HepG2 (cell line): ENCODE measurements around the gene MPP3. TPM values are rescaled to one million over a fixed set of nuclear protein-coding genes. Genes with fewer than 3 reads are reported as not detected.
A peak's percentile ranks its signal among the peaks of the same experiment; 100 is the strongest.

Experiments used
- ATAD3A ChIP-seq: sonication (generic); formaldehyde crosslinking; IDR thresholded peaks from 2 replicates; pipeline ENCODE4 v1.4.0; 2020; ENCODE audit warnings: missing genetic modification reagents
- ELF3 ChIP-seq: IDR thresholded peaks from 2 replicates; pipeline ENCODE4 v1.6.1; 2016; ENCODE audit warnings: missing genetic modification reagents, missing compliant biosample characterization
- GATA4 ChIP-seq: sonication (generic); IDR thresholded peaks from 2 replicates; pipeline ENCODE4 v1.6.1; 2016; ENCODE audit warnings: antibody characterized with exemption, low read depth, borderline replicate concordance
- GTF2F1 ChIP-seq: fragments of 150-350 bp; IDR thresholded peaks from 2 replicates; pipeline ENCODE4 v1.6.1; 2014; ENCODE audit warnings: low read length
- HNF4G ChIP-seq, 2 experiments: sonication (generic) in 1 of 2; formaldehyde crosslinking in 1 of 2; IDR thresholded peaks; 2 replicates each; pipeline versions ENCODE4 v1.4.0 to v1.6.1; 2011 to 2020; ENCODE audit warnings: borderline replicate concordance in 2 of 2, low read depth in 2 of 2, mild to moderate bottlenecking in 2 of 2, low read length in 1 of 2, missing genetic modification reagents in 1 of 2, moderate library complexity in 1 of 2
- HNRNPH1 ChIP-seq: fragments of 200-400 bp; formaldehyde crosslinking; optimal IDR thresholded peaks from 2 replicates; pipeline ENCODE3; 2017; ENCODE audit warnings: mild to moderate bottlenecking, low read depth, low read length
- HOXA9 ChIP-seq: sonication (generic); formaldehyde crosslinking; IDR thresholded peaks from 2 replicates; pipeline ENCODE4 v1.8.1; 2022; ENCODE audit warnings: missing genetic modification reagents, mild to moderate bottlenecking, moderate library complexity, borderline replicate concordance
- JDP2 ChIP-seq: sonication (generic); formaldehyde crosslinking; IDR thresholded peaks from 2 replicates; pipeline ENCODE4 v1.8.1; 2022; ENCODE audit warnings: missing genetic modification reagents, borderline replicate concordance
- KLF12 ChIP-seq: sonication (generic); formaldehyde crosslinking; IDR thresholded peaks from 2 replicates; pipeline ENCODE4 v1.4.0; 2020; ENCODE audit warnings: missing genetic modification reagents, borderline replicate concordance
- LCORL ChIP-seq, 2 experiments: fragments of 450-650 bp in 1 of 2; sonication (generic) in 1 of 2; formaldehyde crosslinking in 1 of 2; IDR thresholded peaks; 2 replicates each; pipeline versions ENCODE4 v1.5.0 to v1.6.1; 2017 to 2020; ENCODE audit warnings: antibody characterized with exemption in 1 of 2, missing genetic modification reagents in 1 of 2
- MAFK ChIP-seq, 2 experiments: IDR thresholded peaks in 1 of 2; conservative IDR thresholded peaks in 1 of 2; 2 replicates each; pipeline ENCODE4 v1.6.1; 2011; ENCODE audit warnings: improper control_type of control experiment in 2 of 2, low read length in 2 of 2
- NCOA1 ChIP-seq: sonication (generic); formaldehyde crosslinking; IDR thresholded peaks from 2 replicates; pipeline ENCODE4 v1.9.0; 2021; ENCODE audit warnings: missing genetic modification reagents
- PCBP2 ChIP-seq: fragments of 200-400 bp; formaldehyde crosslinking; optimal IDR thresholded peaks from 2 replicates; pipeline ENCODE3; 2018; ENCODE audit warnings: low read length, low read depth; ENCODE audit not compliant: poor library complexity, severe bottlenecking
- POGK ChIP-seq: sonication (generic); formaldehyde crosslinking; conservative IDR thresholded peaks from 2 replicates; pipeline ENCODE4 v1.8.0; 2022; ENCODE audit warnings: mild to moderate bottlenecking, moderate library complexity, missing genetic modification reagents
- TGIF2 ChIP-seq: IDR thresholded peaks from 2 replicates; pipeline ENCODE4 v1.6.1; 2016; ENCODE audit warnings: control low read depth, missing compliant biosample characterization
- ZFP62 ChIP-seq: sonication (generic); formaldehyde crosslinking; IDR thresholded peaks from 2 replicates; pipeline ENCODE4 v1.4.0; 2020; ENCODE audit warnings: missing genetic modification reagents
- ZGPAT ChIP-seq: IDR thresholded peaks from 2 replicates; pipeline ENCODE4 v1.6.1; 2016; ENCODE audit warnings: mild to moderate bottlenecking
- ZNF292 ChIP-seq: sonication (generic); formaldehyde crosslinking; IDR thresholded peaks from 2 replicates; pipeline ENCODE4 v1.8.1; 2022; ENCODE audit warnings: mild to moderate bottlenecking, low read depth, missing genetic modification reagents, borderline replicate concordance
- ZNF329 ChIP-seq: sonication (generic); formaldehyde crosslinking; IDR thresholded peaks from 2 replicates; pipeline ENCODE4 v1.9.0; 2021; ENCODE audit warnings: low read depth, mild to moderate bottlenecking, missing genetic modification reagents
- ZNF441 ChIP-seq: sonication (generic); formaldehyde crosslinking; IDR thresholded peaks from 2 replicates; pipeline ENCODE4 v1.7.0; 2021; ENCODE audit warnings: missing genetic modification reagents, borderline replicate concordance
- ZNF678 ChIP-seq: sonication (generic); formaldehyde crosslinking; IDR thresholded peaks from 2 replicates; pipeline ENCODE4 v1.4.0; 2020; ENCODE audit warnings: mild to moderate bottlenecking, missing genetic modification reagents
- ZSCAN12 ChIP-seq: sonication (generic); formaldehyde crosslinking; IDR thresholded peaks from 2 replicates; pipeline ENCODE4 v1.9.0; 2021; ENCODE audit warnings: mild to moderate bottlenecking, missing genetic modification reagents
- polyA plus RNA-seq, 8 experiments: library from polyadenylated mRNA; depleted of rRNA in 3 of 8; stranded (reverse) in 7 of 8; unstranded in 1 of 8; fragments of >200 nt; fragmentation: Illumina TruSeq in 4 of 8; extraction: Trizol in 4 of 8; gene quantifications; 2 replicates each; pipeline versions ENCODE4 v1.2.1 to v1.2.3, GENCODE V29; 2011 to 2016; ENCODE audit warnings: low read depth in 4 of 8, missing spikeins in 1 of 8, mixed read lengths in 1 of 8; ENCODE audit not compliant: insufficient read depth in 1 of 8
- total RNA-seq, 5 experiments: library from RNA; depleted of rRNA; stranded (reverse); fragments of >200 nt; fragmentation: Illumina TruSeq; extraction: Trizol; gene quantifications; 2 replicates each; pipeline ENCODE4 v1.2.3, GENCODE V29; 2016; ENCODE audit warnings: low read depth in 1 of 5
- TF ChIP-seq, protein P1 (sequence below): sonication (generic); formaldehyde crosslinking; IDR thresholded peaks from 2 replicates; pipeline ENCODE4 v1.8.0; 2022; ENCODE audit warnings: mild to moderate bottlenecking, missing genetic modification reagents, moderate library complexity
- TF ChIP-seq, protein P2 (sequence below), 2 experiments: sonication (generic) in 1 of 2; formaldehyde crosslinking in 1 of 2; IDR thresholded peaks; 2 replicates each; pipeline versions ENCODE4 v1.5.1 to v1.6.1; 2011 to 2020; ENCODE audit warnings: borderline replicate concordance in 1 of 2, low read depth in 1 of 2, low read length in 1 of 2, mild to moderate bottlenecking in 1 of 2, missing genetic modification reagents in 1 of 2, moderate library complexity in 1 of 2

Gene MPP3
- total and polyA plus RNA-seq, 2 of the 13 experiments (the other 11 are each of a cell fraction or from before 2014, with no cell fraction given) = 0.91 to 1.8 TPM

DNA sequence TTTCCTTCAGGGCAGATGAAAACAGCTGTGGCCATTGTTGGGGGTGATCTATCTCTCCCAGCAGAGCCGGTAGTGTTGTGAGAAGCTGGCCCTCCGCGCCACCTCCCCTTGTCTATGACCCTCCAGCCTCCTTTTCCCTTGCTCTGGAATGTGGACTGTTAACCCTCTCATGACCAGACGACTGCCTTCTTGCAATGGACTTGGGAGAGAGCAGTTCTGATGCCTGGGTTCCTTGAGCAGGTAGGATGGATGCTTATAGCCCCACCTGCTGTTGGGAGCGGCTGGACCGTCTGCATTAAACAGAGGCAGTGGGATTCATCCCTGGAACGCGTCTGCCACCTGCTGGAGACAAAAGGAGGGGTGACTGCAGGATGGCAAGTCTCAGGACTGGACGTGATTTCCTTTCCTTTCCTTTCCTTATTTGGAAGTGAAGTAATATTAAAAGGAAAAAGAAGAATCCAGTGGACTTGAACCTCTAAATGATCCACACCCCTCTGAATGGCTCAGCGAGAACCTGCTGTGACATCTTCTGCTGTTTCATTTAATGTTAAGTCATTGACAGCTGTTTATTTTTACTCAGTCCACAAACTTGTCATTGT, 72.6 kb downstream of the MPP3 start (continued):
- TF ChIP-seq, protein P1, sequence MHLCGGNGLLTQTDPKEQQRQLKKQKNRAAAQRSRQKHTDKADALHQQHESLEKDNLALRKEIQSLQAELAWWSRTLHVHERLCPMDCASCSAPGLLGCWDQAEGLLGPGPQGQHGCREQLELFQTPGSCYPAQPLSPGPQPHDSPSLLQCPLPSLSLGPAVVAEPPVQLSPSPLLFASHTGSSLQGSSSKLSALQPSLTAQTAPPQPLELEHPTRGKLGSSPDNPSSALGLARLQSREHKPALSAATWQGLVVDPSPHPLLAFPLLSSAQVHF = no peak
- no peak for TF ChIP-seq PCBP2
- TF ChIP-seq JDP2 (CRISPR knock-in tag) = no peak
- TF ChIP-seq ATAD3A = no peak
- peak; percentile 84 for TF ChIP-seq ELF3 (CRISPR knock-in tag)
- TF ChIP-seq ZFP62 (CRISPR knock-in tag) = no peak
- TF ChIP-seq ZNF678 = no peak
- no peak for TF ChIP-seq HNRNPH1
- TF ChIP-seq LCORL (IDR thresholded peaks at IDR 0.05) = no peak
- peak; percentile 84 for TF ChIP-seq LCORL (CRISPR knock-in tag; IDR thresholded peaks at IDR 0.05)
- no peak for TF ChIP-seq ZNF441
- TF ChIP-seq ZNF329 = no peak
- no peak for TF ChIP-seq KLF12 (CRISPR knock-in tag)
- TF ChIP-seq GTF2F1 = no peak
- no peak for TF ChIP-seq HNF4G (IDR thresholded peaks at IDR 0.05; ENCODE audit: borderline replicate concordance, low read depth, low read length)
- no peak for TF ChIP-seq HNF4G (CRISPR knock-in tag; IDR thresholded peaks at IDR 0.05; ENCODE audit: borderline replicate concordance, low read depth)
- TF ChIP-seq TGIF2 = peak; percentile 76
- no peak for TF ChIP-seq MAFK (conservative IDR thresholded peaks at IDR 0.05 in 1 of 2, IDR thresholded peaks at IDR 0.05 in 1 of 2; ENCODE audit: low read length in 2 of 2)
- TF ChIP-seq ZSCAN12 (CRISPR knock-in tag) = no peak
- 0 out of 2 replicates have a peak, but pooled peaks have one; percentile 60 for TF ChIP-seq POGK
- TF ChIP-seq, protein P2, sequence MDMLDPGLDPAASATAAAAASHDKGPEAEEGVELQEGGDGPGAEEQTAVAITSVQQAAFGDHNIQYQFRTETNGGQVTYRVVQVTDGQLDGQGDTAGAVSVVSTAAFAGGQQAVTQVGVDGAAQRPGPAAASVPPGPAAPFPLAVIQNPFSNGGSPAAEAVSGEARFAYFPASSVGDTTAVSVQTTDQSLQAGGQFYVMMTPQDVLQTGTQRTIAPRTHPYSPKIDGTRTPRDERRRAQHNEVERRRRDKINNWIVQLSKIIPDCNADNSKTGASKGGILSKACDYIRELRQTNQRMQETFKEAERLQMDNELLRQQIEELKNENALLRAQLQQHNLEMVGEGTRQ (IDR thresholded peaks at IDR 0.05; ENCODE audit: low read depth, low read length) = no peak
- TF ChIP-seq, protein P2 (CRISPR knock-in tag; IDR thresholded peaks at IDR 0.05; ENCODE audit: borderline replicate concordance) = peak; percentile 66; the same call in 1 of the 2 replicates
- TF ChIP-seq NCOA1 (CRISPR knock-in tag) = no peak
- TF ChIP-seq ZNF292 (CRISPR knock-in tag) = peak; percentile 55; the same call in 1 of the 2 replicates
- TF ChIP-seq HOXA9 (CRISPR knock-in tag) = no peak
- 0 out of 2 replicates have a peak, but pooled peaks have one; percentile 23 for TF ChIP-seq GATA4
- TF ChIP-seq ZGPAT (CRISPR knock-in tag) = peak; percentile 61; the same call in 1 of the 2 replicates
